Measurements from ENCODE around the gene CADM1.

CADM1 gene

GRCh38 chr11:115126092-115126491 is 378.1 kb downstream of the CADM1 start:
- Histone ChIP-seq H3K9ac (ENCODE audit: low read length in 2 of 2) (no peak overlapping the region), H3K27me3 (ENCODE audit: control insufficient read depth in 1 of 2, insufficient read depth in 2 of 2, low read length in 2 of 2) (peaks cover 0 to 7% of the 10 kb centered on the region in 2 donors), H3K4me3 (ENCODE audit: low read length in 2 of 2) (no peak overlapping the region), H3K9me3 (ENCODE audit: control insufficient read depth in 2 of 2, low read length in 2 of 2) (no peaks in the 10 kb centered on the region), H3K4me1 (ENCODE audit: control insufficient read depth, insufficient read depth, low read length) (no peaks in the 10 kb centered on the region), H3K27ac (ENCODE audit: low read length) (no peak overlapping the region), H3K36me3 (ENCODE audit: control insufficient read depth in 2 of 2, insufficient read depth in 2 of 2, low read length in 2 of 2) (no peaks in the 10 kb centered on the region)

GRCh38 chr11:115124786-115125185 is 379.4 kb downstream of the CADM1 start:
- Histone ChIP-seq H3K9ac (ENCODE audit: low read length in 2 of 2) (no peak overlapping the region), H3K36me3 (ENCODE audit: control insufficient read depth in 2 of 2, insufficient read depth in 2 of 2, low read length in 2 of 2) (no peaks in the 10 kb centered on the region), H3K4me3 (ENCODE audit: low read length in 2 of 2) (no peak overlapping the region), H3K9me3 (ENCODE audit: control insufficient read depth in 2 of 2, low read length in 2 of 2) (no peaks in the 10 kb centered on the region), H3K4me1 (ENCODE audit: control insufficient read depth, insufficient read depth, low read length) (no peaks in the 10 kb centered on the region), H3K27me3 (ENCODE audit: control insufficient read depth in 1 of 2, insufficient read depth in 2 of 2, low read length in 2 of 2) (peaks cover 0 to 7% of the 10 kb centered on the region in 2 donors), H3K27ac (ENCODE audit: low read length) (no peak overlapping the region)

- H3K4me1 ChIP-seq (ENCODE audit: control insufficient read depth, insufficient read depth, low read length): no peaks in the 10 kb centered on the region
- H3K4me3 ChIP-seq (ENCODE audit: low read length in 2 of 2): no peak overlapping the region
- no peaks in the 10 kb centered on the region for H3K9me3 ChIP-seq (ENCODE audit: control insufficient read depth in 2 of 2, low read length in 2 of 2)
Observed at GRCh38 chr11:115123641-115124040, 380.6 kb downstream of the CADM1 start.

GRCh38 chr11:115122274-115122673 is 381.9 kb downstream of the CADM1 start:
- no peaks in the 10 kb centered on the region for H3K4me1 ChIP-seq (ENCODE audit: control insufficient read depth, insufficient read depth, low read length)
- no peak overlapping the region for H3K4me3 ChIP-seq (ENCODE audit: low read length in 2 of 2)
- H3K36me3 ChIP-seq (ENCODE audit: control insufficient read depth in 2 of 2, insufficient read depth in 2 of 2, low read length in 2 of 2): no peaks in the 10 kb centered on the region
- no peaks in the 10 kb centered on the region for H3K9me3 ChIP-seq (ENCODE audit: control insufficient read depth in 2 of 2, low read length in 2 of 2)
- H3K9ac ChIP-seq (ENCODE audit: low read length in 2 of 2): no peak overlapping the region
- no peaks in the 10 kb centered on the region for H3K27me3 ChIP-seq (ENCODE audit: control insufficient read depth in 1 of 2, insufficient read depth in 2 of 2, low read length in 2 of 2)
- no peak overlapping the region for H3K27ac ChIP-seq (ENCODE audit: low read length)

More at GRCh38 chr11:115123641-115124040, 380.6 kb downstream of the CADM1 start:
- no peak overlapping the region for H3K27ac ChIP-seq (ENCODE audit: low read length)
- peaks cover 0 to 2% of the 10 kb centered on the region in 2 donors for H3K27me3 ChIP-seq (ENCODE audit: control insufficient read depth in 1 of 2, insufficient read depth in 2 of 2, low read length in 2 of 2)
- H3K36me3 ChIP-seq (ENCODE audit: control insufficient read depth in 2 of 2, insufficient read depth in 2 of 2, low read length in 2 of 2): no peaks in the 10 kb centered on the region
- no peak overlapping the region for H3K9ac ChIP-seq (ENCODE audit: low read length in 2 of 2)
